GM12892 (cell line): Measurements from ENCODE around the gene ACER1.

Experiments
- POLR2A ChIP-seq: IDR thresholded peaks from 2 replicates; pipeline ENCODE4 v1.6.1; 2011; ENCODE audit warnings: low read depth, low read length, control low read depth
- POLR2AphosphoS5 ChIP-seq: IDR thresholded peaks from 2 replicates; pipeline ENCODE4 v1.6.1; 2011; ENCODE audit warnings: low read depth, low read length, control low read depth
- TAF1 ChIP-seq: IDR thresholded peaks from 2 replicates; pipeline ENCODE4 v1.6.1; 2011; ENCODE audit warnings: low read depth, mild to moderate bottlenecking, control low read depth, low read length, borderline replicate concordance

GRCh38 chr19:6324757-6325156 lies 8.7 kb downstream of the ACER1 start:
- TF ChIP-seq POLR2AphosphoS5: no peak
- TF ChIP-seq POLR2A: no peak
- TF ChIP-seq TAF1: no peak
